Caco-2 (cell line): ENCODE data around the gene TFEC. TPM values are rescaled to one million over a fixed set of nuclear protein-coding genes. Genes with fewer than 3 reads are reported as not detected.

ENCODE experiments used
- BruUV-seq: library from RNA; stranded (reverse); fragments of 400-500 nt; replicated peaks from 2 replicates; lab custom pipeline; 2021; lab: Mats Ljungman, UMichigan
- CTCF ChIA-PET: fragments of 300-600 bp; sonication (Branson Sonifier 250); formaldehyde crosslinking; loops from one replicate; lab custom pipeline; 2022; ENCODE audit warnings: antibody characterized with exemption; lab: Charles Lee
- POLR2A ChIA-PET: fragments of 300-600 bp; sonication (Branson Sonifier 250); formaldehyde crosslinking; loops from one replicate; lab custom pipeline; 2022; ENCODE audit warnings: antibody characterized with exemption; lab: Charles Lee
- DNase-seq, 2 experiments: peaks; one replicate each; pipeline versions ENCODE4 v3.0.0 to v3.0.0-alpha.2; 2020 to 2022
- H3K27me3 ChIP-seq: replicated peaks from 2 replicates; pipeline ENCODE4 v1.6.0; 2011; ENCODE audit warnings: low read length; ENCODE audit not compliant: control insufficient read depth, insufficient read depth
- H3K36me3 ChIP-seq: 2 replicates; pipeline ENCODE4 v1.5.1; 2011; ENCODE audit warnings: low read length; ENCODE audit not compliant: control insufficient read depth, insufficient read depth
- H3K4me1 ChIP-seq: fragments of 250-450 bp; sonication (Bioruptor Pico); 2 replicates; pipeline ENCODE4 v1.5.1; 2020; ENCODE audit warnings: mild to moderate bottlenecking
- H3K4me3 ChIP-seq: 2 replicates; pipeline ENCODE4 v1.5.1; 2011; ENCODE audit warnings: low read depth, mild to moderate bottlenecking, control low read depth, low read length
- H3K9me3 ChIP-seq: fragments of 250-450 bp; sonication (Bioruptor Pico); 2 replicates; pipeline ENCODE4 v1.5.1; 2020; ENCODE audit warnings: mild to moderate bottlenecking, moderate library complexity
- H3K27ac Mint-ChIP-seq: one replicate; pipeline ENCODE4 v1.8.0; 2022; ENCODE audit warnings: mixed read lengths; ENCODE audit not compliant: unreplicated experiment
- H3K27me3 Mint-ChIP-seq: one replicate; pipeline ENCODE4 v1.8.0; 2022; ENCODE audit warnings: mixed read lengths; ENCODE audit not compliant: insufficient read depth, unreplicated experiment
- H3K36me3 Mint-ChIP-seq: one replicate; pipeline ENCODE4 v1.8.0; 2022; ENCODE audit warnings: mild to moderate bottlenecking, mixed read lengths; ENCODE audit not compliant: insufficient read depth, unreplicated experiment
- H3K4me1 Mint-ChIP-seq: one replicate; pipeline ENCODE4 v1.8.0; 2022; ENCODE audit warnings: low read depth, mixed read lengths; ENCODE audit not compliant: unreplicated experiment
- H3K4me3 Mint-ChIP-seq: one replicate; pipeline ENCODE4 v1.8.0; 2022; ENCODE audit warnings: mild to moderate bottlenecking, moderate library complexity, mixed read lengths; ENCODE audit not compliant: unreplicated experiment
- H3K9me3 Mint-ChIP-seq: one replicate; pipeline ENCODE4 v1.8.0; 2022; ENCODE audit warnings: mixed read lengths; ENCODE audit not compliant: unreplicated experiment
- CTCF ChIP-seq, 2 experiments: fragments of 200-600 bp in 1 of 2; IDR thresholded peaks; 1 replicate in 1 of 2; 2 replicates in 1 of 2; pipeline versions ENCODE4 v1.5.1 to v1.8.0; 2011 to 2022; ENCODE audit warnings: antibody characterized with exemption in 1 of 2, control low read depth in 1 of 2, inconsistent platforms in 1 of 2, low read depth in 1 of 2, low read length in 1 of 2, mild to moderate bottlenecking in 1 of 2, moderate library complexity in 1 of 2; ENCODE audit not compliant: insufficient read depth in 1 of 2, severe bottlenecking in 1 of 2, unreplicated experiment in 1 of 2
- intact Hi-C: fragments of 100-400 bp; cut with micrococcal nuclease; formaldehyde crosslinking; loops from one replicate; pipeline ENCODE4 v1.10.0; 2022; ENCODE audit not compliant: unreplicated experiment
- total RNA-seq: library from RNA; stranded (reverse); gene quantifications from 2 replicates; pipeline ENCODE4 v1.2.3, GENCODE V29; 2022

Gene TFEC
- total RNA-seq, 1 experiment from 2014 or later = 45.1 TPM

GRCh38 chr7:116045532-116045931 is 15.0 kb upstream of the TFEC start:
- BruUV-seq = no TSS peak
- no peaks in the 10 kb centered on the region for H3K36me3 ChIP-seq
- H3K4me3 ChIP-seq = no peak overlapping the region
- H3K9me3 Mint-ChIP-seq = no peaks in the 10 kb centered on the region
- H3K27me3 ChIP-seq = no peaks in the 10 kb centered on the region
- no peak overlapping the region for H3K4me3 Mint-ChIP-seq
- no peaks in the 10 kb centered on the region for H3K36me3 Mint-ChIP-seq
- intact Hi-C loops = no loop called here
- ChIA-PET CTCF (no interaction called here), POLR2A (no interaction called here)
- no peaks in the 10 kb centered on the region for H3K4me1 ChIP-seq
- no peaks in the 10 kb centered on the region for H3K27me3 Mint-ChIP-seq
- TF ChIP-seq CTCF (IDR thresholded peaks at IDR 0.05; ENCODE audit: insufficient read depth in 1 of 2, low read depth in 1 of 2, low read length in 1 of 2, severe bottlenecking in 1 of 2, unreplicated experiment in 1 of 2) = no peak
- DNase-seq = no peak
- H3K27ac Mint-ChIP-seq = no peak overlapping the region
- H3K4me1 Mint-ChIP-seq = no peaks in the 10 kb centered on the region
- no peaks in the 10 kb centered on the region; the same call in 1 of the 2 replicates for H3K9me3 ChIP-seq

GRCh38 chr7:116041615-116042014 is 11.1 kb upstream of the TFEC start:
- Mint-ChIP-seq H3K27me3 (no peaks in the 10 kb centered on the region), H3K4me1 (no peaks in the 10 kb centered on the region), H3K9me3 (no peaks in the 10 kb centered on the region), H3K27ac (no peak overlapping the region), H3K36me3 (no peaks in the 10 kb centered on the region), H3K4me3 (no peak overlapping the region)
- intact Hi-C loops = no loop called here
- Histone ChIP-seq H3K27me3 (no peaks in the 10 kb centered on the region), H3K4me1 (no peaks in the 10 kb centered on the region), H3K36me3 (no peaks in the 10 kb centered on the region), H3K9me3 (no peaks in the 10 kb centered on the region; the same call in 1 of the 2 replicates), H3K4me3 (no peak overlapping the region)
- no peak for DNase-seq
- BruUV-seq = no TSS peak
- CTCF ChIA-PET = no interaction called here
- POLR2A ChIA-PET = no interaction called here
- no peak for TF ChIP-seq CTCF (IDR thresholded peaks at IDR 0.05; ENCODE audit: insufficient read depth in 1 of 2, low read depth in 1 of 2, low read length in 1 of 2, severe bottlenecking in 1 of 2, unreplicated experiment in 1 of 2)

GRCh38 chr7:116037401-116037800 is 6.8 kb upstream of the TFEC start:
- DNase-seq = no peak
- no peak overlapping the region for H3K27ac Mint-ChIP-seq
- H3K9me3 ChIP-seq = no peaks in the 10 kb centered on the region; the same call in 1 of the 2 replicates
- BruUV-seq = no TSS peak
- no peaks in the 10 kb centered on the region for H3K27me3 ChIP-seq
- H3K4me3 ChIP-seq = no peak overlapping the region
- ChIA-PET CTCF (no interaction called here), POLR2A (no interaction called here)
- H3K4me1 Mint-ChIP-seq = no peaks in the 10 kb centered on the region
- H3K36me3 Mint-ChIP-seq = no peaks in the 10 kb centered on the region
- intact Hi-C loops = no loop called here
- no peaks in the 10 kb centered on the region for H3K9me3 Mint-ChIP-seq
- no peaks in the 10 kb centered on the region for H3K27me3 Mint-ChIP-seq
- H3K36me3 ChIP-seq = no peaks in the 10 kb centered on the region
- H3K4me3 Mint-ChIP-seq = no peak overlapping the region
- no peaks in the 10 kb centered on the region for H3K4me1 ChIP-seq
- TF ChIP-seq CTCF (IDR thresholded peaks at IDR 0.05; ENCODE audit: insufficient read depth in 1 of 2, low read depth in 1 of 2, low read length in 1 of 2, severe bottlenecking in 1 of 2, unreplicated experiment in 1 of 2) = no peak
